HG03135 (cell line): ENCODE results near the gene ACVR2B.
A peak's percentile ranks its signal among the peaks of the same experiment; 100 is the strongest.
"Not testable (repeated sequence)": the region's sequence is repeated elsewhere in the genome, so short reads cannot be mapped to it uniquely, and the experiment has no call there.

Experiments used
- ATAC-seq: cut with Tn5 transposase; IDR thresholded peaks from one replicate; pipeline ENCODE4 v1.9.1; 2021; ENCODE audit warnings: mild to moderate bottlenecking, moderate library complexity; ENCODE audit not compliant: unreplicated experiment

ACVR2B gene

GRCh38 chr3:38453075-38453912, at the start of gene ACVR2B:
TSS of gene ACVR2B (plus strand) at chr3:38453890. CDS start at chr3:38454323, 433 bp downstream.
- peak; percentile 42 for ATAC-seq

- no peak for ATAC-seq
These were observed 49.4 kb upstream of the ACVR2B start for GRCh38 chr3:38404286-38404685.

- no peak for ATAC-seq
These were observed 42.1 kb upstream of the ACVR2B start for GRCh38 chr3:38411591-38411990.

GRCh38 chr3:38420758-38421157, 32.9 kb upstream of the ACVR2B start:
- not testable (repeated sequence) for ATAC-seq

- ATAC-seq = no peak
These were observed 31.9 kb upstream of the ACVR2B start for GRCh38 chr3:38421679-38422336.

GRCh38 chr3:38426798-38427426, 26.8 kb upstream of the ACVR2B start:
- ATAC-seq = not testable (repeated sequence)

GRCh38 chr3:38432871-38433658, 20.6 kb upstream of the ACVR2B start:
- ATAC-seq = not testable (repeated sequence)

- ATAC-seq = not testable (repeated sequence)
These were observed 20.0 kb upstream of the ACVR2B start for GRCh38 chr3:38433661-38434060.

- not testable (repeated sequence) for ATAC-seq
These were observed 15.1 kb upstream of the ACVR2B start for GRCh38 chr3:38438436-38439069.

- not testable (repeated sequence) for ATAC-seq
These were observed 10.5 kb upstream of the ACVR2B start for GRCh38 chr3:38443205-38443604.

GRCh38 chr3:38446085-38446686, 7.5 kb upstream of the ACVR2B start:
- no peak for ATAC-seq

- no peak for ATAC-seq
These were observed 6.9 kb upstream of the ACVR2B start for GRCh38 chr3:38446812-38447211.

- ATAC-seq = no peak
These were observed 2.8 kb upstream of the ACVR2B start for GRCh38 chr3:38450853-38451252.

GRCh38 chr3:38453913-38454177, 155 bp downstream of the ACVR2B start:
- ATAC-seq = no peak

GRCh38 chr3:38454178-38454883, 641 bp downstream of the ACVR2B start:
- peak; percentile 41 for ATAC-seq

- no peak for ATAC-seq
These were observed 1.4 kb downstream of the ACVR2B start for GRCh38 chr3:38454884-38455638.

- ATAC-seq = no peak
These were observed 2.1 kb downstream of the ACVR2B start for GRCh38 chr3:38455639-38456430.
